Renal cortex interstitium (tissue), 11 donors: ENCODE measurements around the gene WARS2. TPM values are rescaled to one million over a fixed set of nuclear protein-coding genes. Genes with fewer than 3 reads are reported as not detected.
A peak's percentile ranks its signal among the peaks of the same experiment; 100 is the strongest.

Source experiments
- DNase-seq, 11 donors: peaks; one replicate each; pipeline ENCODE4 v3.0.0-alpha.2; 2013; ENCODE audit warnings: low read depth in 9 of 11, low spot score in 4 of 11; ENCODE audit errors: extremely low read depth in 1 of 11
- polyA plus RNA-seq, 3 donors: library from polyadenylated mRNA; unstranded; fragments of 120-200 nt; gene quantifications; one replicate each; pipeline ENCODE4 v1.2.1, GENCODE V29; 2013; ENCODE audit not compliant: insufficient read length in 3 of 3

The WARS2 gene
- polyA plus RNA-seq, 3 donors = 20.8 to 22.7 (median 22.5) TPM

GRCh38 chr1:118992868-118993699, 147.4 kb downstream of the WARS2 start:
- no peak for DNase-seq

- DNase-seq = no peak
Measured at GRCh38 chr1:118992237-118992825, 148.1 kb downstream of the WARS2 start.

GRCh38 chr1:118991448-118991847, 149.0 kb downstream of the WARS2 start:
- DNase-seq = no peak

GRCh38 chr1:118990513-118991152, 149.8 kb downstream of the WARS2 start:
- DNase-seq = no peak

GRCh38 chr1:118989878-118990378, 150.5 kb downstream of the WARS2 start:
- DNase-seq = no peak

- DNase-seq = no peak
Measured at GRCh38 chr1:118989006-118989815, 151.2 kb downstream of the WARS2 start.

- no peak for DNase-seq
Measured at GRCh38 chr1:118988186-118989005, 152.1 kb downstream of the WARS2 start, which contains the start of gene TBX15. Gene TBX15 (minus strand): TSS chr1:118988343. CDS start chr1:118987795, 548 bp downstream.

- no peak for DNase-seq
Measured at GRCh38 chr1:118987468-118988185, 152.8 kb downstream of the WARS2 start.

GRCh38 chr1:118986555-118987467, 153.6 kb downstream of the WARS2 start:
- no peak for DNase-seq

- no peak for DNase-seq
Measured at GRCh38 chr1:118985640-118986554, 154.6 kb downstream of the WARS2 start.

- DNase-seq = no peak
Measured at GRCh38 chr1:118984722-118985639, 155.5 kb downstream of the WARS2 start.

GRCh38 chr1:118984086-118984721, 156.2 kb downstream of the WARS2 start:
- peak in 1 of 11 donors; percentile 49 for DNase-seq

GRCh38 chr1:118983558-118984041, 156.9 kb downstream of the WARS2 start:
- DNase-seq = no peak
